HG03135 (cell line): ENCODE results near the gene RIN3.
A peak's percentile ranks its signal among the peaks of the same experiment; 100 is the strongest.
"Not testable (repeated sequence)": the region's sequence is repeated elsewhere in the genome, so short reads cannot be mapped to it uniquely, and the experiment has no call there.

Experiments used
- ATAC-seq: cut with Tn5 transposase; IDR thresholded peaks from one replicate; pipeline ENCODE4 v1.9.1; 2021; ENCODE audit warnings: mild to moderate bottlenecking, moderate library complexity; ENCODE audit not compliant: unreplicated experiment

Gene RIN3

GRCh38 chr14:92528486-92529100 lies 15.0 kb downstream of the RIN3 start:
- no peak for ATAC-seq

GRCh38 chr14:92529903-92530302 lies 16.3 kb downstream of the RIN3 start:
- no peak for ATAC-seq

DNA sequence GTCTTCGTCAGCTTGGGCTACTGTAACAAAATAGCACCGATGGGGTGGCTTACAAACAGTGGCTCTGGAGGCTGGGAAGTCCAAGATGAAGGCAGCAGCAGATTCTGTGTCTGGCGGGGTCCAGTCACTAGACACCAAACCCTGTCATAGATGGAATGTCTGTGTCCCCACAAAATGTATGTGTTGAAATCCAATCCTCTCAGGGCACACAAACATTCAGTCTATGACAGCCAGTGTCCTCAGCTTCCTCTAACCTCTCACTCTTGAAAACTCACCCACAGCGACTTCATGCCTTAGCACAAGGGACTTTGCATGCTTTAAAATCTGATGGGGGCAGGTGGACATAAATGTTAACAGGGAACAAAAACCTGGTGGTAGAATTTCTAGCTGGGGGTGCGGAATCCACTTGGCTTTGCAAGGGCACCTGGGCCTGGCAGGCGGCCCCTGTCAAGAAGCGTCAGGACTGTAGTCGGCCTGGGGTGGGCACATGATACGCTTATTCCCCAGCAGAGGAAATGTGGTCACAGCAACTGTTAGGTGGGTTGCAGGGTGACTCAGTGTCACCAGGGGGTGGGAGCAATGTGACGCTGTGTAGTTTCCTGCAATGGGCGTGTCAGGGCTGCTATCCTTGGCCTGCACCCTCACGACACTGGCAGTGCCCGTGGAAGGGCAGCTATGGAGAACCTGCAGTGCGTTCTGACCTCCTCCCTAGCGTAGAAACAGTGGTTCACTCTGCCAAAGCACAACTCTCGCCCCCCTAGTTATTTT lies 17.7 kb downstream of the RIN3 start:
- no peak for ATAC-seq

DNA sequence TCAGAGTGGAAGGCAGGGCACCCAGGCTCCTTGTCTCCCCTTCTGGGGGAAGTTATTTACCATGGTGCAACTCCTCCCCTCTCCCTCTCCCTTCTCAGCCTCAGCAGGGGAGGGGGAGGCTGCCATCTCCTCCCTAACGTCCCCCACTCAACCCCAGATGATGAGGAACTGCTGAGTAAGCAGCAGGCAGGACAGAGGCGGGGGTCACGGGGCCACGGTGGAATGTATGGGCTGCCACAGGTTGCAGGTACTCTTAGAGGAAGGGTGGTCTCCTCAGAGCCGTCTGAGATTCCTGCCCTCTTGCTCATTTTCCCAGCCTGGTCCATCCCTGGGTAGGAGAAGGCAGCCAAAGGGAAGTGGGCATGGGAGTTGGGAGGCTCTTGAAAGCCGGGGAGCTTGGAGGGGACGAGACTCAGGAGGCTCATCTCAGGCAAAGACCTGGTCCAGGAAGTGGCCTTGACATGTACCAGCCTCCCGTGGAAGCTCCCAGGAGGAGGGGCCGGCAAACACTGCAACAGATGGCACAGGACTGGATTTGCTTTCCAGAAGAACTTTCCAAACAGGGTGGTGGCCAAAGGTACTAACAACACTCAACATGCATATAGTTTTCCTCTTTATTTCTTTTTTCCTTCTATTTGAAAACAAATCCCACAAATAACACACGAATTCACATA lies 19.0 kb downstream of the RIN3 start:
- ATAC-seq, result no peak

GRCh38 chr14:92534932-92535643 lies 21.5 kb downstream of the RIN3 start:
- ATAC-seq, result no peak

GRCh38 chr14:92536231-92536630 lies 22.6 kb downstream of the RIN3 start:
- not testable (repeated sequence) for ATAC-seq

- ATAC-seq, result peak; percentile 76
Measured at GRCh38 chr14:92538412-92538985, 24.9 kb downstream of the RIN3 start.

GRCh38 chr14:92539419-92539818 lies 25.8 kb downstream of the RIN3 start:
- ATAC-seq, result no peak

DNA sequence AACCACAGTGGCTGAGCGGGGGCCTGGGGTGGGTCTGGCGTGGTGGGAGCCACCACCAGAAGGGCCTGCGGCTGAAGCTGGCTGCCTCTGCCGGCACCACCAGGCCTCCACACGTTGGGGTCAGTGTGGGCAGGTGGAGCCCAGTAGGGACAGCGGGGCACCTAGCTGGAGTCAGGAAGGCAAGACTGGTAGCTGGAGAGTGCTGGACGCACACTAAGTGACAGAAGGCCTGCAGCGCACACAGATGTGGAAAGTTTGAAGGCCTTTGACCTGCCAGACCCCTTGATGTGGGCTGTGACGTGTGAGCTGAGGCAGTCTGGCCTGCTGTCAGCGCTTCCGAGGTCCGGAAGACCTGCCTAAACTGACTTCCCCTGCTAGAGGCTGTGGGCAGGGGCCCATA lies 26.3 kb downstream of the RIN3 start:
- ATAC-seq, result no peak

DNA sequence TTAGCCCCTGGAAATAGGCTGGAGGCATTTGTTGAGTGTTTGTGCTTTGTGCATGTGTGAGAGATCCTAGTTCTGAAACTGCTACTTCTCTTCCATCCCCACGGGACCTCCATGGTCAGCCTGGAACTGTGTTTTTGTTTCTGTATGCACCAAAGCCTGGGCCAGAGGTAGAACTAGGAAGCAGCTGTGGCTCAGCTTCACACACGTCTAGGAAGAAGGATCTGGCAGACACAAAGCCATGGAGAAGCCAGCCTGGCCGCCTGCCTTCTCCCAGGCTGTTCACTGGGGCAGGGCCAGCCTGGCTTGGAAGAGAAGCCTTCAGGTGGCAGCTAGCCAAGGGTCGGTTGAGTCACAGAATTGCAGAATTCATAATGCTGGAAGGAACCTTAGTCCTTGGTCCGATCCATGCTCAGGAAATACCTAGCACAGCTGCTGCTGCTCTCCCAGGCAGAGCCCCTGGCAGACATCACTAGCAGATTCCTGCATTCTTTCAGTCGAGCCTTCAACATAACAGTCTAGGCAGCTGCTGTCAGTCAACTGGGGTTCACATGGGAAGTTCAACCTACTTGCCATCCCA lies 27.0 kb downstream of the RIN3 start:
- ATAC-seq, result no peak

GRCh38 chr14:92542766-92543554 lies 29.4 kb downstream of the RIN3 start:
- ATAC-seq, result no peak

DNA sequence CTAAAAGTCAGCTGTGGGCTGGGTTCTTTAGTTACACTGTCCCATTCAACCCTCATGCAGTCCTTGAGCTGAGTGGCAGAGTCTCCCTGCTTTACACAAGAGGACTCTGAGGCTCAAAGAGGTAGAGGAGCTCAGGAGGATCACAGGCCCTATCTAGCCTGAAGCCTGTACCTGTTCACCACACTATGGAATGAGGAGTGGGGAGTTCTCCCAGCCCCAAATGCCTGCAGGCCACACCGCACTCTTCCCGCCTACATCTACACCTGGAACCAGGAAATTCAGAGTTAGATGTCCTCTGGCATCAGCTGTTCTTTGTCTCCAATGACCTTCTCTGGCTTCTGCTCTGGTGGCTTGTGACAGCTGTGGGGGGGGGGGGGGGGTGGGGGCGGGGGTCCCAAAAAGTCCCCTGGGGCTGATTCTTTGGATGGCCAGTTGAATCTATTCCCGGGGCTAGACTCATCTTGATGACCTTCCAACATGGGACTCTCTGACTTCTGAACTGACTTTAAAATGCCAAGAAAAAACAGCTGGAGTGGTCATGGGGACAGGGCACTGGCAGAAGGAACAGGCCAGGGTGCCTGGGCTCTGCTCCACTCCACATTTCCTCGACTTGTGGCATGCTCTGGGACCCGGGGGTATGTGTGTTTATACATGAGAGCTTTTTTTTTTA lies 30.6 kb downstream of the RIN3 start:
- ATAC-seq, result no peak

- no peak for ATAC-seq
Measured at GRCh38 chr14:92546347-92547053, 32.9 kb downstream of the RIN3 start.

DNA sequence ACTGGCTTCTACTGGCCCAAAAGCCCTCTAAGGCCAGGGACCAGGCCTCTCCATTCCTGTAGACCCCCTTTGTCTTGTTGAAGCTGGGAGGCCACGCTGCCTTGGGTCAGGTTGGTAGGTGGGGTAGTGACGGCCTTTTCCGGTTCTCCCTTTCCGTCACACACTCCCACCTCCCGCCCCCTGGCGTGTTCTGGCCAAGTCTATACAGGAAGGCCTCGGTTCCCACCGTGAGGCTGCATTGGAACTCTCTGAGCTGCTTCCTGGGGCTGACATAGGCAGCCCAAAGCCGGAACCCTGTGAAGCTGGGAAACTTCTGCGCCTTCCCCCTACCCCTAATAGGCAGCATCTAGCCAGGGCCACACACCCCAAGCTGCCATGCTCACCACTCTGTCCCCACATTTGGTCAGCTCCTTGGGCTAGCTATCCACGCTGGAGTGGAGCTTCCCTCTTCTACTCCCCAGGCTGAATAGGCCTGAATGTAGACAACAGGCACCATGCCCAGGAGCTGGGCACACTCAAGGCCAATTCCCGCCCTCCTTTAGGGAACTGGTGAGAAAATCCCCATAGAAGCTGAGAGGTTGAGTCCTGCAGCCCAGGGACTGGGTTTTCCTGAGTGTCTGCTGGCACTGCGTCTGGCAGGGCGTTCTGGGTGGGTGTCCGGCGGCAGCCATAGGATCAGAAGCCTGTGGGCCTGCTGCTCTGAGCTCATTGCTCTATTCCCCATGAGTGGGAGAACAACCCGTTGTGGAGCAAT lies 35.7 kb downstream of the RIN3 start:
- ATAC-seq, result no peak

GRCh38 chr14:92549859-92550230 lies 36.3 kb downstream of the RIN3 start:
- ATAC-seq, result no peak

DNA sequence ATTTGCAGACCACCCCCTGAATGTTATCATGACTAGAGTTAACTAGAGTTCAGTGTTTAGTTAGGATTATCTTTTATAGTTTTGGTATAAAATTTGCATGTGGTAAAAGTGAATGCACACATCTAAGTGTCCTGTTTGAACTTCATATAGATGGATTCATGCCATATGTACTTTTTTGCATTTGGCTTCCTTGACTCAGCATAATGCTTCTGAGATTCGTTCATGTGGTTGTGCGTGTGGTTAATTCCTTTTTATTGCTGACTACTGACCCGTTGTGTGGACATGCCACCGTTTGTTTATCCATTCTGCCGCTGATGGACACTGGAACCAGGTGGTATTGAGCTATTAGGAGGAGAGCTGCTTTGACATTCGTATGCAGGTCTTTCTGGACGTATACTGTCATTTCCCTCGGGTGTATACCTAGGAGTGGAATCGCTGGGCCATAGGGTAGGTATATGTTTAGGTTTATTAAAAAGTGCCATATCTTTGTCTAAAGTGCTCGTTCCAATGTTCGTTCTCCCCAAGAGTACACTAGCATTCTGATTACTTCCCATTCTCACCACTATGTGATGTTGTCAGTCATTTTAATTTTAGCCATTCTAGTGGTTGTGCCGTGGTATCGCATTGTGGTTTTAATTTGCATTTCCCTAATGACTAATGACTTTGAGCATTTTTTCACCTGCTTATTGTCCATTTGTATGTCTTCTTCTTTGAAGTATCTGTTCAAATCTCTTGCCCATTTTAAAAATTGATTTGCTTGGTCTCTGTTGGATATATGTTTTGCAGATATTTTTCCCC lies 37.7 kb downstream of the RIN3 start:
- peak; percentile 72 for ATAC-seq

- no peak for ATAC-seq
Measured at GRCh38 chr14:92552066-92552465, 38.5 kb downstream of the RIN3 start.
